Measurements from ENCODE around the gene CALHM1. TPM values are rescaled to one million over a fixed set of nuclear protein-coding genes. Genes with fewer than 3 reads are reported as not detected.
A peak's percentile ranks its signal among the peaks of the same experiment; 100 is the strongest.

The CALHM1 gene
- total and polyA plus RNA-seq, 2 experiments from 2014 or later: 0.11 TPM; not detected in 1

- Mint-ChIP-seq H3K4me3 (peak within 1 kb of the TSS; percentile 73), H3K27ac (no peak within 1 kb of the TSS), H3K27me3 (ENCODE audit: insufficient read depth, low read depth, poor library complexity) (peaks cover 23% of the 10 kb centered on the region), H3K9me3 (no peaks in the 10 kb centered on the region; the same call in 1 of the 3 replicates), H3K36me3 (ENCODE audit: low read depth) (peaks cover 20% of the 10 kb centered on the region), H3K4me1 (peaks cover 12% of the 10 kb centered on the region)
- Histone ChIP-seq H3K4me1 (ENCODE audit: insufficient read depth) (no peaks in the 10 kb centered on the region; the same call in 1 of the 2 replicates), H3K79me2 (replicated peaks; ENCODE audit: insufficient read depth) (no peaks in the 10 kb centered on the region), H3K4me3 (peak within 1 kb of the TSS; percentile 66), H3K9me2 (ENCODE audit: insufficient read depth) (no peaks in the 10 kb centered on the region), H3K27me3 (ENCODE audit: insufficient read depth) (no peaks in the 10 kb centered on the region), H4K20me1 (replicated peaks; ENCODE audit: insufficient read depth) (no peaks in the 10 kb centered on the region; the same call in 1 of the 2 replicates), H3K4me2 (peak within 1 kb of the TSS; percentile 78), H3K36me3 (ENCODE audit: insufficient read depth) (no peaks in the 10 kb centered on the region), H3F3A (replicated peaks; ENCODE audit: low read depth) (no peaks in the 10 kb centered on the region), H2AFZ (peak within 1 kb of the TSS; percentile 84), H3K27ac (ENCODE audit: low read depth) (no peak within 1 kb of the TSS)
- DNase-seq (ENCODE audit: low spot score): peak; percentile 75
- no peak for TF ChIP-seq STAT1 (IDR thresholded peaks at IDR 0.05; ENCODE audit: unreplicated experiment)
- peak; percentile 34; the same call in 1 of the 2 replicates for TF ChIP-seq POLR2AphosphoS5 (IDR thresholded peaks at IDR 0.05; ENCODE audit: low read depth)
- peak; percentile 86 for ATAC-seq
Observed at GRCh38 chr10:103451831-103452505, 6.7 kb downstream of the CALHM1 start, which contains the start of gene CALHM2. TSS of gene CALHM2 (minus strand) at chr10:103452370. CDS start at chr10:103449941, 2,429 bp downstream.

GRCh38 chr10:103451091-103451813, 7.4 kb downstream of the CALHM1 start:
- Histone ChIP-seq H3K4me3 (peak overlapping the region; percentile 66), H3K36me3 (ENCODE audit: insufficient read depth) (peaks cover 4% of the 10 kb centered on the region; the same call in 1 of the 2 replicates), H3K27ac (ENCODE audit: low read depth) (no peak overlapping the region), H3K79me2 (replicated peaks; ENCODE audit: insufficient read depth) (no peaks in the 10 kb centered on the region), H3K4me1 (ENCODE audit: insufficient read depth) (no peaks in the 10 kb centered on the region; the same call in 1 of the 2 replicates), H3F3A (replicated peaks; ENCODE audit: low read depth) (no peaks in the 10 kb centered on the region), H3K27me3 (ENCODE audit: insufficient read depth) (no peaks in the 10 kb centered on the region), H4K20me1 (replicated peaks; ENCODE audit: insufficient read depth) (no peaks in the 10 kb centered on the region; the same call in 1 of the 2 replicates), H3K9me2 (ENCODE audit: insufficient read depth) (no peaks in the 10 kb centered on the region), H3K4me2 (peak overlapping the region; percentile 78; the same call in 1 of the 2 replicates), H2AFZ (peak overlapping the region; percentile 84)
- H3K9me3 Mint-ChIP-seq: no peaks in the 10 kb centered on the region; the same call in 2 of the 3 replicates
- H3K36me3 Mint-ChIP-seq (ENCODE audit: low read depth): peaks cover 25% of the 10 kb centered on the region
- no peak overlapping the region for H3K27ac Mint-ChIP-seq
- peaks cover 12% of the 10 kb centered on the region for H3K4me1 Mint-ChIP-seq
- DNase-seq (ENCODE audit: low spot score) (no peak), ATAC-seq (peak; percentile 3)
- H3K4me3 Mint-ChIP-seq: peak overlapping the region; percentile 73
- H3K27me3 Mint-ChIP-seq (ENCODE audit: insufficient read depth, low read depth, poor library complexity): peaks cover 19% of the 10 kb centered on the region
- TF ChIP-seq CTCF (conservative IDR thresholded peaks at IDR 0.05; ENCODE audit: low read depth in 2 of 2): no peak

GRCh38 chr10:103450201-103450695, 8.5 kb downstream of the CALHM1 start:
- DNase-seq (ENCODE audit: low spot score) (no peak), ATAC-seq (no peak)
- H3K36me3 Mint-ChIP-seq (ENCODE audit: low read depth): peaks cover 34% of the 10 kb centered on the region
- H3K4me3 Mint-ChIP-seq: no peak overlapping the region; the same call in 2 of the 3 replicates
- Histone ChIP-seq H2AFZ (no peak overlapping the region), H3K79me2 (replicated peaks; ENCODE audit: insufficient read depth) (no peaks in the 10 kb centered on the region), H3F3A (replicated peaks; ENCODE audit: low read depth) (no peaks in the 10 kb centered on the region), H3K9me2 (ENCODE audit: insufficient read depth) (no peaks in the 10 kb centered on the region), H3K36me3 (ENCODE audit: insufficient read depth) (peaks cover 13% of the 10 kb centered on the region), H3K4me1 (ENCODE audit: insufficient read depth) (no peaks in the 10 kb centered on the region; the same call in 1 of the 2 replicates), H4K20me1 (replicated peaks; ENCODE audit: insufficient read depth) (no peaks in the 10 kb centered on the region; the same call in 1 of the 2 replicates), H3K4me2 (no peak overlapping the region), H3K4me3 (no peak overlapping the region), H3K27ac (ENCODE audit: low read depth) (no peak overlapping the region), H3K27me3 (ENCODE audit: insufficient read depth) (no peaks in the 10 kb centered on the region)
- peaks cover 12% of the 10 kb centered on the region for H3K4me1 Mint-ChIP-seq
- peaks cover 19% of the 10 kb centered on the region for H3K27me3 Mint-ChIP-seq (ENCODE audit: insufficient read depth, low read depth, poor library complexity)
- H3K27ac Mint-ChIP-seq: no peak overlapping the region
- no peaks in the 10 kb centered on the region; the same call in 2 of the 3 replicates for H3K9me3 Mint-ChIP-seq
- TF ChIP-seq POLR2AphosphoS5 (IDR thresholded peaks at IDR 0.05; ENCODE audit: low read depth) (no peak), EZH2phosphoT487 (IDR thresholded peaks at IDR 0.05; ENCODE audit: unreplicated experiment) (no peak), ETS1 (IDR thresholded peaks at IDR 0.05) (no peak), NANOG (IDR thresholded peaks at IDR 0.05; ENCODE audit: borderline replicate concordance) (no peak), ZNF114 (CRISPR knock-in tag; IDR thresholded peaks at IDR 0.05) (no peak), JUNB (IDR thresholded peaks at IDR 0.05; ENCODE audit: unreplicated experiment) (no peak), REST (IDR thresholded peaks at IDR 0.05; ENCODE audit: unreplicated experiment) (no peak)
